CMK (cell line): ENCODE data around the gene SLC25A24.

Source experiments
- DNase-seq: peaks from one replicate; pipeline ENCODE4 v3.0.0-alpha.2; 2010; ENCODE audit warnings: low read depth

SLC25A24 gene

DNA sequence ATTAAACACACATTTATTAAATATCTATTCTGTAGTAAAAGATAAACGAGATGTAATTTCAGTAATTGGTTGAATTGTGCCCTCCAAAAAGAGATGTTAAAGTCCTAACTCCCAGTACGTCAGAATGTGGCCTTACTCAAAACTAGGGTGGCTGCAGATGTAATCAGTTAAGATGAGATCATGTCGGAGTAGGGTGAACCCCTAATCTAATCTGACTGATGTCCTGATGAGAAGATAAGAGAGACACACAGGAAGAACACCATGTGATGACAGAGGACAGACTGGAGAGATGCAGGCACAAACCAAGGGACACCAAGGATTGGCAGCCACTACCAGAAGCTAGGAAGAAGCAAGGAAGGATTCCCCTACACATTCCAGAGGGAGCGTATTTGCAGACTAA, 104.1 kb downstream of the SLC25A24 start:
- no peak for DNase-seq

DNA sequence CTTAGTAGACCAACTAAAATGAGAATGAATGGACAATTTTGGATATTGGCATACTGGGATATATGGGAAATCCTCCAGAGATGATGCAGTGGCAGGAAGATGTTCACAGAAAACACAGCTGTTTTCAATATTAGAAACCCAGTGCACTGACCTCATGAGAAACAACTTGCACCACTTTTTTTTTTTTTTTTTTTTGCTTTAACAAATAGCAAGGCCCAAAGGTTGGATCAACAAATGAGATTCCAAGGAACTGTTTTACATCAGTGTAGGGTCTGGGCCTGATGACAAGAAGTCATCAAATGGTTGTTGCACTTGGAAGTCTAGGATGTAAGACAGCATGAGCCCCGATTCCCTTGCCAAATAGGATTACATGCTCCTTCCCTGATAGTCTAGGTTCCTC, 110.7 kb downstream of the SLC25A24 start:
- DNase-seq = no peak

DNA sequence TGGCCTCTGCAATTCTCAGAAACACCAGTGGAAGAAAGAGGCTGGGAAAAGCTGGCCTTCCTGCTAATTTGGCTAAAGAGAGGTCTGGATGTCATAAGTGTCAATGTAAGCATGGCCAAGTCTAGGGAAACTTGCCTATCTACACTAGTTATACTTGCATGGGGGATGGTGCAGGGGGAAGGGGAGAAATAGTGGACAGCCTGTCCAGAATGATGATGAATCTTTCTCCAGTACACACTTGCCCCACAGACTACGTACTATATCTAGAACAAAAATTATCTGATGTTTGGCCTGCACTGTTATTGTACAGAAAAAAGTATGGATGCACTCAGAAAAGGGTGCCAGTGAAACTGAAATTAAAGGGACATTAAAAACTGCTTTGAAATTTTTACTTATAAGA, 114.5 kb downstream of the SLC25A24 start:
- no peak for DNase-seq

DNA sequence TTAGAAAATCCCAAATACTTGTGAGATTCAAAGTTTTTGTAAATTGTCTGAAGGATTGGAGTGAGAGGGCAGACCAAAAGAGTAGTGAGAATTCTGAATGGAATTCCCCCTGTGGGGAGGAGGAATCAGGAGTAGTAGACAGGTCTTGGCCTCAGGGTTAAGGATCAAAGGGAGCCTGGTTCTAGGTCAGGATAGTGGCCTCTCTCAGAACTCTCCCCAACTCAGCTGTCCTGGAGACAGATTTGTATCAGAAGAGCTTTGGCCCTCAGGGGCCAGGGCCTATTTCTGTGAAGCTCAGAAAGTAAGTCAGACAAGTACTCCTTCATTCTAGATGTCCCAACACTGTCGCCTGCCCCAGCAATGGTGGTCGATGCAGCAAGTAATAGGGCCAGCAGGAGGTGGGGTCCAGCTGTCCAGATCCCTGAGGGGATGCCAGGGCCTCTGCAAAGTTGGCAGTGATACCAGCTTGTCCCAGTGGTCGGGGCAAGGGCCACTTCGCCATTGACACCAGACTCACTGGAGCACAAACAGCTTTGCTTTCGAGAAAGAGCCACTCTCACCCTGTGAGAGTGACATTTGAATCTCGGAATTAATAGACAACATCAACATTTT, 115.2 kb downstream of the SLC25A24 start:
- no peak for DNase-seq
